Measurements from ENCODE around the gene SLU7.

Gene SLU7

GRCh38 chr5:160419458-160420330 lies 813 bp upstream of the SLU7 start:
- no peak for DNase-seq (ENCODE audit: low spot score)

GRCh38 chr5:160399402-160400353 lies 19.2 kb downstream of the SLU7 start, which contains the start of gene FAM200C:
Gene FAM200C (minus strand): TSS chr5:160400054. CDS start chr5:160395490, 4,564 bp downstream.
- peak; percentile 97 for DNase-seq (ENCODE audit: low spot score)

GRCh38 chr5:160398806-160399205 lies 20.1 kb downstream of the SLU7 start:
- DNase-seq (ENCODE audit: low spot score): no peak

- no peak for DNase-seq (ENCODE audit: low spot score)
These were observed 21.4 kb downstream of the SLU7 start for GRCh38 chr5:160397492-160397891.

GRCh38 chr5:160395111-160395510 lies 23.8 kb downstream of the SLU7 start:
- DNase-seq (ENCODE audit: low spot score): no peak

- DNase-seq (ENCODE audit: low spot score): no peak
These were observed 27.8 kb downstream of the SLU7 start for GRCh38 chr5:160390787-160391696.

- no peak for DNase-seq (ENCODE audit: low spot score)
These were observed 31.4 kb downstream of the SLU7 start for GRCh38 chr5:160387445-160387844.

GRCh38 chr5:160385496-160385895 lies 33.4 kb downstream of the SLU7 start:
- DNase-seq (ENCODE audit: low spot score): no peak

- DNase-seq (ENCODE audit: low spot score): no peak
These were observed 34.2 kb downstream of the SLU7 start for GRCh38 chr5:160384681-160385080.

- DNase-seq (ENCODE audit: low spot score): no peak
These were observed 36.5 kb downstream of the SLU7 start for GRCh38 chr5:160382346-160382745.

- DNase-seq (ENCODE audit: low spot score): no peak
These were observed 38.8 kb downstream of the SLU7 start for GRCh38 chr5:160380041-160380440.

GRCh38 chr5:160379511-160379910 lies 39.4 kb downstream of the SLU7 start:
- no peak for DNase-seq (ENCODE audit: low spot score)

- DNase-seq (ENCODE audit: low spot score): no peak
These were observed 40.6 kb downstream of the SLU7 start for GRCh38 chr5:160378330-160378729.

- no peak for DNase-seq (ENCODE audit: low spot score)
These were observed 41.2 kb downstream of the SLU7 start for GRCh38 chr5:160377651-160378050.

- no peak for DNase-seq (ENCODE audit: low spot score)
These were observed 42.5 kb downstream of the SLU7 start for GRCh38 chr5:160376416-160376815.

- DNase-seq (ENCODE audit: low spot score): no peak
These were observed 43.2 kb downstream of the SLU7 start for GRCh38 chr5:160375701-160376100.

GRCh38 chr5:160375166-160375565 lies 43.7 kb downstream of the SLU7 start:
- no peak for DNase-seq (ENCODE audit: low spot score)

GRCh38 chr5:160371294-160371693 lies 47.6 kb downstream of the SLU7 start:
- DNase-seq (ENCODE audit: low spot score): no peak

GRCh38 chr5:160370713-160371034 lies 48.2 kb downstream of the SLU7 start:
- no peak for DNase-seq (ENCODE audit: low spot score)

GRCh38 chr5:160369990-160370712 lies 48.7 kb downstream of the SLU7 start, which contains the start of gene C1QTNF2:
Gene C1QTNF2 (minus strand): TSS chr5:160370626. CDS start chr5:160355011, 15,615 bp downstream.
- DNase-seq (ENCODE audit: low spot score): peak; percentile 86

- no peak for DNase-seq (ENCODE audit: low spot score)
These were observed 51.0 kb downstream of the SLU7 start for GRCh38 chr5:160367885-160368284.
